Mesendoderm (in vitro differentiated cells): ENCODE measurements around the gene AGXT2.

Experiments used
- DNase-seq: peaks from one replicate; pipeline ENCODE4 v3.0.0; 2013
- H2AK5ac ChIP-seq: 2 replicates; pipeline ENCODE4 v1.6.1; 2013; ENCODE audit warnings: low read length, inconsistent platforms
- H2BK120ac ChIP-seq: 2 replicates; pipeline ENCODE4 v1.6.1; 2013; ENCODE audit warnings: low read depth, mild to moderate bottlenecking, low read length, moderate library complexity, mixed read lengths
- H2BK15ac ChIP-seq: replicated peaks from 2 replicates; pipeline ENCODE4 v1.6.1; 2013; ENCODE audit warnings: low read depth, mild to moderate bottlenecking, moderate library complexity
- H2BK5ac ChIP-seq: 2 replicates; pipeline ENCODE4 v1.6.1; 2013; ENCODE audit warnings: low read length, inconsistent platforms
- H3K18ac ChIP-seq: 2 replicates; pipeline ENCODE4 v1.6.1; 2013; ENCODE audit warnings: mild to moderate bottlenecking, low read length, mixed read lengths
- H3K23ac ChIP-seq: one replicate; pipeline ENCODE4 v1.6.1; 2013; ENCODE audit warnings: low read length
- H3K27ac ChIP-seq: 2 replicates; pipeline ENCODE4 v1.5.1; 2013; ENCODE audit warnings: low read depth, mild to moderate bottlenecking, inconsistent platforms, low read length, moderate library complexity
- H3K27me3 ChIP-seq: 2 replicates; pipeline ENCODE4 v1.6.1; 2013; ENCODE audit warnings: low read length, control low read depth, mild to moderate bottlenecking, inconsistent platforms; ENCODE audit not compliant: insufficient read depth, poor library complexity
- H3K36me3 ChIP-seq: 2 replicates; pipeline ENCODE4 v1.6.1; 2013; ENCODE audit warnings: low read length, inconsistent platforms; ENCODE audit not compliant: control insufficient read depth, insufficient read depth
- H3K4ac ChIP-seq: one replicate; pipeline ENCODE4 v1.6.1; 2013; ENCODE audit warnings: low read depth, mild to moderate bottlenecking, low read length, moderate library complexity
- H3K4me1 ChIP-seq: 2 replicates; pipeline ENCODE4 v1.6.1; 2013; ENCODE audit warnings: low read depth, low read length, inconsistent platforms; ENCODE audit not compliant: control insufficient read depth
- H3K4me2 ChIP-seq: 2 replicates; pipeline ENCODE4 v1.6.1; 2013; ENCODE audit warnings: low read length
- H3K4me3 ChIP-seq: 2 replicates; pipeline ENCODE4 v1.5.1; 2013; ENCODE audit warnings: mild to moderate bottlenecking, low read length
- H3K56ac ChIP-seq: one replicate; pipeline ENCODE4 v1.6.1; 2013; ENCODE audit warnings: low read length
- H3K79me1 ChIP-seq: 2 replicates; pipeline ENCODE4 v1.6.1; 2013; ENCODE audit warnings: low read length, inconsistent platforms
- H3K79me2 ChIP-seq: 2 replicates; pipeline ENCODE4 v1.6.1; 2013; ENCODE audit warnings: mild to moderate bottlenecking, low read length; ENCODE audit not compliant: control insufficient read depth, insufficient read depth
- H3K9ac ChIP-seq: 2 replicates; pipeline ENCODE4 v1.6.1; 2013; ENCODE audit warnings: low read length, inconsistent platforms
- H4K5ac ChIP-seq: one replicate; pipeline ENCODE4 v1.6.1; 2013; ENCODE audit warnings: low read length
- H4K8ac ChIP-seq: one replicate; pipeline ENCODE4 v1.6.1; 2013; ENCODE audit warnings: low read depth, mild to moderate bottlenecking, control low read depth, low read length, moderate library complexity
- WGBS: extraction: QIAGEN DNeasy Blood & Tissue Kit; methylation state at CpG from one replicate; pipeline ENCODE4 v1.1.7; 2013; ENCODE audit warnings: low lambda C conversion rate, missing lambda C conversion rate; ENCODE audit not compliant: insufficient coverage; ENCODE audit errors: extremely low coverage; 5-methylcytosine and 5-hydroxymethylcytosine counted together

The AGXT2 gene

DNA sequence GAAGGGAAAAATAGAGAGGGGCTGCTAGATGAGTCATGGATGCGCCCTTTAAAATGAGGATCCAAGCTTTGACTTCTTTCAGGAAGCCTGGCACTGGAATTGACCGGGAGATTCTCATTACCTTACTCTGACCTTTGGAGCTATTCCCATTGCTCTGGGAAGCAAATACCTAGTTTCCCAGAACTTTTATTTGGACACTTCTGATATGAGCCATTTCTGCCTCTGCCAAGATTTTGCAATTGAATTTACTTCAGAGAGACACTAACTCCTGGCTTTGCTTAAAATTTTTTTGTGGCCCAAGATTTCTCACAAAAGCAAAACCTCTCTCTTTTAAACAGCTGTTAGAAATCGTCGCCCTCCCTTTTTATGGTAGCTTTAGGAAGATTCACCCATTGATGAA lies 15.7 kb upstream of the AGXT2 start:
- no peak for DNase-seq
- Histone ChIP-seq H3K9ac (no peak overlapping the region), H2BK120ac (no peak overlapping the region), H3K4me3 (no peak overlapping the region), H3K23ac (no peak overlapping the region), H2BK15ac (no peak overlapping the region), H3K36me3 (no peaks in the 10 kb centered on the region), H4K8ac (no peak overlapping the region), H3K4me1 (no peaks in the 10 kb centered on the region), H4K5ac (no peak overlapping the region), H3K27me3 (no peaks in the 10 kb centered on the region), H2BK5ac (no peak overlapping the region), H3K4ac (no peak overlapping the region), H3K4me2 (no peak overlapping the region), H3K79me1 (no peaks in the 10 kb centered on the region), H2AK5ac (no peak overlapping the region), H3K56ac (no peak overlapping the region), H3K79me2 (no peaks in the 10 kb centered on the region), H3K27ac (no peak overlapping the region), H3K18ac (no peak overlapping the region)
- no CpG with 5 or more reads among the region's 4 CpGs for WGBS

- no peak overlapping the region for H3K4ac ChIP-seq
- no peak overlapping the region for H4K5ac ChIP-seq
- no peak overlapping the region for H2BK5ac ChIP-seq
- H3K4me1 ChIP-seq: no peaks in the 10 kb centered on the region
- no peak overlapping the region for H2BK15ac ChIP-seq
- H3K18ac ChIP-seq: no peak overlapping the region
- H3K79me1 ChIP-seq: no peaks in the 10 kb centered on the region
- H3K4me3 ChIP-seq: no peak overlapping the region
- no peak overlapping the region for H3K56ac ChIP-seq
- H3K79me2 ChIP-seq: no peaks in the 10 kb centered on the region
- H2AK5ac ChIP-seq: no peak overlapping the region
- H3K27ac ChIP-seq: no peak overlapping the region
- H3K36me3 ChIP-seq: no peaks in the 10 kb centered on the region
- no peaks in the 10 kb centered on the region for H3K27me3 ChIP-seq
- H3K23ac ChIP-seq: no peak overlapping the region
- no CpG with 5 or more reads among the region's 2 CpGs for WGBS
- no peak for DNase-seq
- H2BK120ac ChIP-seq: no peak overlapping the region
- no peak overlapping the region for H4K8ac ChIP-seq
- no peak overlapping the region for H3K9ac ChIP-seq
- H3K4me2 ChIP-seq: no peak overlapping the region
Measured at GRCh38 chr5:35061211-35061770, 13.5 kb upstream of the AGXT2 start.

- Histone ChIP-seq H2AK5ac (no peak overlapping the region), H3K18ac (no peak overlapping the region), H2BK120ac (no peak overlapping the region), H3K79me2 (no peaks in the 10 kb centered on the region), H4K5ac (no peak overlapping the region), H4K8ac (no peak overlapping the region), H3K27ac (no peak overlapping the region), H3K4me1 (peaks cover 2% of the 10 kb centered on the region), H2BK15ac (no peak overlapping the region), H3K79me1 (no peaks in the 10 kb centered on the region), H3K23ac (no peak overlapping the region), H3K9ac (no peak overlapping the region), H3K27me3 (no peaks in the 10 kb centered on the region), H3K4me3 (no peak overlapping the region), H3K56ac (no peak overlapping the region), H3K4ac (no peak overlapping the region), H2BK5ac (no peak overlapping the region), H3K4me2 (no peak overlapping the region), H3K36me3 (no peaks in the 10 kb centered on the region)
- DNase-seq: no peak
- WGBS: no CpG with 5 or more reads among the region's 2 CpGs
Measured at GRCh38 chr5:35060236-35060635, 12.5 kb upstream of the AGXT2 start.

- no peak overlapping the region for H3K4ac ChIP-seq
- H3K9ac ChIP-seq: no peak overlapping the region
- no peak overlapping the region for H3K56ac ChIP-seq
- H3K36me3 ChIP-seq: no peaks in the 10 kb centered on the region
- H3K23ac ChIP-seq: no peak overlapping the region
- H3K27me3 ChIP-seq: no peaks in the 10 kb centered on the region
- H4K8ac ChIP-seq: no peak overlapping the region
- no peak overlapping the region for H2AK5ac ChIP-seq
- no peak for DNase-seq
- H3K18ac ChIP-seq: no peak overlapping the region
- H3K4me1 ChIP-seq: peaks cover 2% of the 10 kb centered on the region
- H2BK15ac ChIP-seq: no peak overlapping the region
- H3K79me1 ChIP-seq: no peaks in the 10 kb centered on the region
- H3K4me2 ChIP-seq: no peak overlapping the region
- no peak overlapping the region for H2BK5ac ChIP-seq
- no peak overlapping the region for H3K4me3 ChIP-seq
- H3K27ac ChIP-seq: no peak overlapping the region
- H3K79me2 ChIP-seq: no peaks in the 10 kb centered on the region
- no peak overlapping the region for H4K5ac ChIP-seq
- H2BK120ac ChIP-seq: no peak overlapping the region
Measured at GRCh38 chr5:35059251-35059650, 11.5 kb upstream of the AGXT2 start.

DNA sequence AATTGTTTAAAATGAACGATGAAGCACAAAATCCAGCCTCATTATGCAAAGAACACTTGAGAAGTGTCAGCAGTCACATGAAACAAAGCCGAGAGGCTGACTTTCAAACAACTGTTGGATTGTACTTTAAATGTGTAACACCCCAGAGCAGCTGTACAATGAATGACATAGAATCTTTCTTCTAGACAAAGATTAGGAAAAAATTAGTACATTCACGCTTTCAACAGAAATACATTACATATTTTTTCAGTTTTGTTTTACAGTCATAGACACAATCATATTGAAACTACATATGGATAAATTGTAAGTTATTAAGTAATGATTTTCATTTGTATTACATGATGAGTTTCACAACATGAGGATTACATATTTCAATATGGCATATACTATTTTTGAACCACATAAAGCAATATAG lies 10.6 kb upstream of the AGXT2 start:
- no peak overlapping the region for H3K56ac ChIP-seq

GRCh38 chr5:35056686-35057085 lies 8.9 kb upstream of the AGXT2 start:
- Histone ChIP-seq H3K23ac (no peak overlapping the region), H3K9ac (no peak overlapping the region), H3K4me1 (peaks cover 2% of the 10 kb centered on the region), H3K4me3 (no peak overlapping the region), H3K79me1 (no peaks in the 10 kb centered on the region), H3K56ac (no peak overlapping the region), H2AK5ac (no peak overlapping the region), H3K4ac (no peak overlapping the region), H3K4me2 (no peak overlapping the region), H3K79me2 (no peaks in the 10 kb centered on the region), H3K27ac (no peak overlapping the region), H3K18ac (no peak overlapping the region), H2BK15ac (no peak overlapping the region), H4K8ac (no peak overlapping the region), H3K27me3 (no peaks in the 10 kb centered on the region), H2BK120ac (no peak overlapping the region), H2BK5ac (no peak overlapping the region), H4K5ac (no peak overlapping the region), H3K36me3 (no peaks in the 10 kb centered on the region)
- WGBS: no CpG with 5 or more reads among the region's 2 CpGs
- DNase-seq: no peak

More for the DNA sequence above, 10.6 kb upstream of the AGXT2 start:
- no peak overlapping the region for H3K18ac ChIP-seq
- H3K36me3 ChIP-seq: no peaks in the 10 kb centered on the region
- no peak overlapping the region for H3K9ac ChIP-seq
- H2AK5ac ChIP-seq: no peak overlapping the region
- H2BK5ac ChIP-seq: no peak overlapping the region
- no peaks in the 10 kb centered on the region for H3K79me1 ChIP-seq
- no peak overlapping the region for H2BK15ac ChIP-seq
- H4K5ac ChIP-seq: no peak overlapping the region
- H4K8ac ChIP-seq: no peak overlapping the region
- no peak overlapping the region for H3K27ac ChIP-seq
- H3K4me3 ChIP-seq: no peak overlapping the region
- no peak overlapping the region for H2BK120ac ChIP-seq
- H3K27me3 ChIP-seq: no peaks in the 10 kb centered on the region
- no CpG with 5 or more reads among the region's 3 CpGs for WGBS
- no peaks in the 10 kb centered on the region for H3K79me2 ChIP-seq
- DNase-seq: no peak
- no peak overlapping the region for H3K4ac ChIP-seq
- no peak overlapping the region for H3K4me2 ChIP-seq
- no peak overlapping the region for H3K23ac ChIP-seq
- H3K4me1 ChIP-seq: peaks cover 2% of the 10 kb centered on the region
